HEK293 (cell line): ENCODE results near the gene BORCS6.

Experiments used
- GFI1B ChIP-seq: fragments of 450-650 bp; formaldehyde crosslinking; IDR thresholded peaks from 2 replicates; pipeline ENCODE4 v1.5.1; 2016; ENCODE audit warnings: missing biosample characterization, missing genetic modification characterization
- SP2 ChIP-seq: fragments of 450-650 bp; formaldehyde crosslinking; IDR thresholded peaks from 2 replicates; pipeline ENCODE4 v1.5.1; 2016; ENCODE audit warnings: missing biosample characterization, missing genetic modification characterization
- SP3 ChIP-seq: fragments of 450-650 bp; formaldehyde crosslinking; IDR thresholded peaks from 2 replicates; pipeline ENCODE4 v1.5.1; 2016; ENCODE audit warnings: missing biosample characterization, missing genetic modification characterization
- TRIM28 ChIP-seq: IDR thresholded peaks from 2 replicates; pipeline ENCODE4 v1.6.1; 2011; ENCODE audit warnings: low read length, control low read depth, borderline replicate concordance
- YY1 ChIP-seq: fragments of 450-650 bp; formaldehyde crosslinking; IDR thresholded peaks from 2 replicates; pipeline ENCODE4 v1.5.1; 2018; ENCODE audit warnings: missing biosample characterization, missing genetic modification characterization
- ZBTB6 ChIP-seq: fragments of 450-650 bp; formaldehyde crosslinking; IDR thresholded peaks from 2 replicates; pipeline ENCODE4 v1.5.1; 2017; ENCODE audit warnings: missing biosample characterization, missing genetic modification characterization
- ZBTB7A ChIP-seq: fragments of 450-650 bp; formaldehyde crosslinking; IDR thresholded peaks from 2 replicates; pipeline ENCODE4 v1.5.1; 2016; ENCODE audit warnings: low read depth, missing biosample characterization, missing genetic modification characterization
- ZNF18 ChIP-seq: fragments of 450-650 bp; formaldehyde crosslinking; IDR thresholded peaks from 2 replicates; pipeline ENCODE4 v1.5.1; 2016; ENCODE audit warnings: missing biosample characterization, missing genetic modification characterization
- ZNF184 ChIP-seq: fragments of 450-650 bp; IDR thresholded peaks from 2 replicates; pipeline ENCODE4 v1.5.1; 2018; ENCODE audit warnings: missing biosample characterization, mild to moderate bottlenecking, missing genetic modification characterization
- ZNF324 ChIP-seq: fragments of 450-650 bp; formaldehyde crosslinking; IDR thresholded peaks from 2 replicates; pipeline ENCODE4 v1.5.1; 2016; ENCODE audit warnings: missing biosample characterization, missing genetic modification characterization
- ZNF394 ChIP-seq: fragments of 450-650 bp; formaldehyde crosslinking; IDR thresholded peaks from 2 replicates; pipeline ENCODE4 v1.5.1; 2016; ENCODE audit warnings: missing biosample characterization, missing genetic modification characterization, mild to moderate bottlenecking, moderate library complexity, borderline replicate concordance
- ZNF423 ChIP-seq: fragments of 450-650 bp; formaldehyde crosslinking; IDR thresholded peaks from 2 replicates; pipeline ENCODE4 v1.5.1; 2016; ENCODE audit warnings: missing biosample characterization, missing genetic modification characterization
- ZNF473 ChIP-seq: fragments of 450-650 bp; formaldehyde crosslinking; IDR thresholded peaks from 2 replicates; pipeline ENCODE4 v1.5.1; 2017; ENCODE audit warnings: missing biosample characterization, missing genetic modification characterization
- ZNF513 ChIP-seq: fragments of 450-650 bp; IDR thresholded peaks from 2 replicates; pipeline ENCODE4 v1.5.1; 2018; ENCODE audit warnings: missing biosample characterization, missing genetic modification characterization
- ZNF529 ChIP-seq: fragments of 450-650 bp; formaldehyde crosslinking; IDR thresholded peaks from 2 replicates; pipeline ENCODE4 v1.5.1; 2017; ENCODE audit warnings: missing genetic modification characterization, missing biosample characterization; ENCODE audit not compliant: insufficient replicate concordance
- ZNF610 ChIP-seq: fragments of 450-650 bp; formaldehyde crosslinking; IDR thresholded peaks from 2 replicates; pipeline ENCODE4 v1.5.1; 2016; ENCODE audit warnings: missing biosample characterization, missing genetic modification characterization, borderline replicate concordance
- ZNF76 ChIP-seq: fragments of 450-650 bp; formaldehyde crosslinking; IDR thresholded peaks from 2 replicates; pipeline ENCODE4; 2016; ENCODE audit warnings: low read depth, missing biosample characterization, missing genetic modification characterization, borderline replicate concordance
- ZNF777 ChIP-seq: fragments of 450-650 bp; formaldehyde crosslinking; IDR thresholded peaks from 2 replicates; pipeline ENCODE4 v1.5.1; 2017; ENCODE audit warnings: missing biosample characterization, missing genetic modification characterization, borderline replicate concordance
- ZNF785 ChIP-seq: fragments of 450-650 bp; formaldehyde crosslinking; IDR thresholded peaks from 2 replicates; pipeline ENCODE4 v1.5.1; 2016; ENCODE audit warnings: missing biosample characterization, missing genetic modification characterization
- ZNF792 ChIP-seq: fragments of 450-650 bp; formaldehyde crosslinking; IDR thresholded peaks from 2 replicates; pipeline ENCODE4 v1.5.1; 2016; ENCODE audit warnings: missing biosample characterization, missing genetic modification characterization
- TF ChIP-seq, protein P1 (sequence below): fragments of 450-650 bp; formaldehyde crosslinking; IDR thresholded peaks from 2 replicates; pipeline ENCODE4 v1.5.0; 2017; ENCODE audit warnings: missing biosample characterization, missing genetic modification characterization, borderline replicate concordance
- TF ChIP-seq, protein P2 (sequence below): fragments of 450-650 bp; formaldehyde crosslinking; IDR thresholded peaks from 2 replicates; pipeline ENCODE4 v1.5.1; 2016; ENCODE audit warnings: missing biosample characterization, missing genetic modification characterization
- TF ChIP-seq, protein P3 (sequence below): fragments of 450-650 bp; formaldehyde crosslinking; IDR thresholded peaks from 2 replicates; pipeline ENCODE4 v1.5.1; 2016; ENCODE audit warnings: missing biosample characterization, missing genetic modification characterization
- TF ChIP-seq, protein P4 (sequence below): fragments of 450-650 bp; formaldehyde crosslinking; IDR thresholded peaks from 2 replicates; pipeline ENCODE4 v1.5.1; 2016; ENCODE audit warnings: missing biosample characterization, missing genetic modification characterization

Gene BORCS6

GRCh38 chr17:8187517-8188262 is 2.3 kb downstream of the BORCS6 start (continued):
- TF ChIP-seq ZNF513, result peak; percentile 35; the same call in 1 of the 2 replicates
- peak; percentile 17; the same call in 1 of the 2 replicates for TF ChIP-seq YY1 (tag by site-specific recombination)
- no peak for TF ChIP-seq ZNF473 (tag by site-specific recombination)
- TF ChIP-seq ZNF792 (tag by site-specific recombination), result peak; percentile 92
- TF ChIP-seq, protein P1, sequence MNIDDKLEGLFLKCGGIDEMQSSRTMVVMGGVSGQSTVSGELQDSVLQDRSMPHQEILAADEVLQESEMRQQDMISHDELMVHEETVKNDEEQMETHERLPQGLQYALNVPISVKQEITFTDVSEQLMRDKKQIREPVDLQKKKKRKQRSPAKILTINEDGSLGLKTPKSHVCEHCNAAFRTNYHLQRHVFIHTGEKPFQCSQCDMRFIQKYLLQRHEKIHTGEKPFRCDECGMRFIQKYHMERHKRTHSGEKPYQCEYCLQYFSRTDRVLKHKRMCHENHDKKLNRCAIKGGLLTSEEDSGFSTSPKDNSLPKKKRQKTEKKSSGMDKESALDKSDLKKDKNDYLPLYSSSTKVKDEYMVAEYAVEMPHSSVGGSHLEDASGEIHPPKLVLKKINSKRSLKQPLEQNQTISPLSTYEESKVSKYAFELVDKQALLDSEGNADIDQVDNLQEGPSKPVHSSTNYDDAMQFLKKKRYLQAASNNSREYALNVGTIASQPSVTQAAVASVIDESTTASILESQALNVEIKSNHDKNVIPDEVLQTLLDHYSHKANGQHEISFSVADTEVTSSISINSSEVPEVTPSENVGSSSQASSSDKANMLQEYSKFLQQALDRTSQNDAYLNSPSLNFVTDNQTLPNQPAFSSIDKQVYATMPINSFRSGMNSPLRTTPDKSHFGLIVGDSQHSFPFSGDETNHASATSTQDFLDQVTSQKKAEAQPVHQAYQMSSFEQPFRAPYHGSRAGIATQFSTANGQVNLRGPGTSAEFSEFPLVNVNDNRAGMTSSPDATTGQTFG, result no peak; the same call in 1 of the 2 replicates
- peak; percentile 80 for TF ChIP-seq ZBTB6
- TF ChIP-seq, protein P2, sequence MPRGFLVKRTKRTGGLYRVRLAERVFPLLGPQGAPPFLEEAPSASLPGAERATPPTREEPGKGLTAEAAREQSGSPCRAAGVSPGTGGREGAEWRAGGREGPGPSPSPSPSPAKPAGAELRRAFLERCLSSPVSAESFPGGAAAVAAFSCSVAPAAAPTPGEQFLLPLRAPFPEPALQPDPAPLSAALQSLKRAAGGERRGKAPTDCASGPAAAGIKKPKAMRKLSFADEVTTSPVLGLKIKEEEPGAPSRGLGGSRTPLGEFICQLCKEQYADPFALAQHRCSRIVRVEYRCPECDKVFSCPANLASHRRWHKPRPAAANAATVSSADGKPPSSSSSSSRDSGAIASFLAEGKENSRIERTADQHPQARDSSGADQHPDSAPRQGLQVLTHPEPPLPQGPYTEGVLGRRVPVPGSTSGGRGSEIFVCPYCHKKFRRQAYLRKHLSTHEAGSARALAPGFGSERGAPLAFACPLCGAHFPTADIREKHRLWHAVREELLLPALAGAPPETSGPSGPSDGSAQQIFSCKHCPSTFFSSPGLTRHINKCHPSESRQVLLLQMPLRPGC (tag by site-specific recombination), result peak; percentile 73
- TF ChIP-seq SP2, result peak; percentile 59
- peak; percentile 12; the same call in 1 of the 2 replicates for TF ChIP-seq ZNF610 (tag by site-specific recombination)
- peak; percentile 74 for TF ChIP-seq ZNF184 (tag by site-specific recombination)
- no peak for TF ChIP-seq ZNF777 (tag by site-specific recombination)
- no peak for TF ChIP-seq ZBTB7A (tag by site-specific recombination)
- TF ChIP-seq ZNF785 (tag by site-specific recombination), result peak; percentile 56; the same call in 1 of the 2 replicates
- TF ChIP-seq SP3 (tag by site-specific recombination), result peak; percentile 62; the same call in 1 of the 2 replicates
- no peak for TF ChIP-seq ZNF529 (tag by site-specific recombination)
- TF ChIP-seq ZNF76 (tag by site-specific recombination), result 0 out of 2 replicates have a peak, but pooled peaks have one; percentile 2
- no peak for TF ChIP-seq ZNF423 (tag by site-specific recombination)
- TF ChIP-seq, protein P3, sequence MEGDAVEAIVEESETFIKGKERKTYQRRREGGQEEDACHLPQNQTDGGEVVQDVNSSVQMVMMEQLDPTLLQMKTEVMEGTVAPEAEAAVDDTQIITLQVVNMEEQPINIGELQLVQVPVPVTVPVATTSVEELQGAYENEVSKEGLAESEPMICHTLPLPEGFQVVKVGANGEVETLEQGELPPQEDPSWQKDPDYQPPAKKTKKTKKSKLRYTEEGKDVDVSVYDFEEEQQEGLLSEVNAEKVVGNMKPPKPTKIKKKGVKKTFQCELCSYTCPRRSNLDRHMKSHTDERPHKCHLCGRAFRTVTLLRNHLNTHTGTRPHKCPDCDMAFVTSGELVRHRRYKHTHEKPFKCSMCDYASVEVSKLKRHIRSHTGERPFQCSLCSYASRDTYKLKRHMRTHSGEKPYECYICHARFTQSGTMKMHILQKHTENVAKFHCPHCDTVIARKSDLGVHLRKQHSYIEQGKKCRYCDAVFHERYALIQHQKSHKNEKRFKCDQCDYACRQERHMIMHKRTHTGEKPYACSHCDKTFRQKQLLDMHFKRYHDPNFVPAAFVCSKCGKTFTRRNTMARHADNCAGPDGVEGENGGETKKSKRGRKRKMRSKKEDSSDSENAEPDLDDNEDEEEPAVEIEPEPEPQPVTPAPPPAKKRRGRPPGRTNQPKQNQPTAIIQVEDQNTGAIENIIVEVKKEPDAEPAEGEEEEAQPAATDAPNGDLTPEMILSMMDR (tag by site-specific recombination), result peak; percentile 76
- TF ChIP-seq, protein P4, sequence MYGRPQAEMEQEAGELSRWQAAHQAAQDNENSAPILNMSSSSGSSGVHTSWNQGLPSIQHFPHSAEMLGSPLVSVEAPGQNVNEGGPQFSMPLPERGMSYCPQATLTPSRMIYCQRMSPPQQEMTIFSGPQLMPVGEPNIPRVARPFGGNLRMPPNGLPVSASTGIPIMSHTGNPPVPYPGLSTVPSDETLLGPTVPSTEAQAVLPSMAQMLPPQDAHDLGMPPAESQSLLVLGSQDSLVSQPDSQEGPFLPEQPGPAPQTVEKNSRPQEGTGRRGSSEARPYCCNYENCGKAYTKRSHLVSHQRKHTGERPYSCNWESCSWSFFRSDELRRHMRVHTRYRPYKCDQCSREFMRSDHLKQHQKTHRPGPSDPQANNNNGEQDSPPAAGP (tag by site-specific recombination), result peak; percentile 78; the same call in 1 of the 2 replicates
- peak; percentile 77 for TF ChIP-seq GFI1B (tag by site-specific recombination)
- peak; percentile 73 for TF ChIP-seq TRIM28
- TF ChIP-seq ZNF18 (tag by site-specific recombination), result peak; percentile 91
- TF ChIP-seq ZNF394 (tag by site-specific recombination), result no peak; the same call in 1 of the 2 replicates
- peak; percentile 59; the same call in 1 of the 2 replicates for TF ChIP-seq ZNF324
